K562 (cell line): Measurements from ENCODE around the gene HLA-DOB. TPM values are rescaled to one million over a fixed set of nuclear protein-coding genes. Genes with fewer than 3 reads are reported as not detected.

Experiments
- ATAC-seq: fragments of 200-7000 bp; cut with Tn5 transposase; 3 replicates; pipeline ENCODE4 v1.9.1; 2020; ENCODE audit warnings: moderate library complexity
- BruUV-seq: library from RNA; stranded (reverse); fragments of 400-500 nt; replicated peaks from 2 replicates; lab custom pipeline; 2021; lab: Mats Ljungman, UMichigan
- CTCF ChIA-PET: fragments of 300-600 bp; formaldehyde crosslinking; extraction: SDS; loops from one replicate; lab custom pipeline; 2021; ENCODE audit warnings: low intra/inter-chr PET ratio; lab: Yijun Ruan, JAX
- POLR2A ChIA-PET: fragments of 300-600, 350-650 bp; sonication (Branson Sonifier 250); formaldehyde crosslinking; extraction: SDS; loops from one replicate; lab custom pipeline; 2021; ENCODE audit warnings: antibody characterized with exemption, inconsistent platforms; lab: Yijun Ruan, JAX
- DNase-seq, 4 experiments: peaks; one replicate each; pipeline versions ENCODE4 v3.0.0 to v3.0.0-alpha.2; 2011 to 2018; ENCODE audit warnings: low spot score in 3 of 4, mixed read lengths in 3 of 4; ENCODE audit errors: extremely low read depth in 1 of 4
- FAIRE-seq: peaks from 2 replicates; lab custom pipeline; 2011; peaks lifted over from hg19 to GRCh38; lab: Jason Lieb, UNC
- H2AFZ ChIP-seq: 2 replicates; pipeline ENCODE4 v1.6.0; 2011; ENCODE audit warnings: low read depth, low read length, control low read depth, inconsistent platforms
- H3K27ac ChIP-seq: fragments of 200-600 bp; 3 replicates; pipeline ENCODE4 v1.8.0; 2011; ENCODE audit warnings: low read depth, mild to moderate bottlenecking, control low read depth, inconsistent platforms, low read length, moderate library complexity, mixed read lengths; ENCODE audit errors: extremely low read depth
- H3K27me3 ChIP-seq, 2 experiments: fragments of 300-600 bp in 1 of 2; 2 replicates in 1 of 2; 3 replicates in 1 of 2; pipeline versions ENCODE4 v1.6.0 to v1.8.0; 2011; ENCODE audit warnings: inconsistent platforms in 2 of 2, low read length in 2 of 2, mild to moderate bottlenecking in 1 of 2, mixed read lengths in 1 of 2, moderate library complexity in 1 of 2; ENCODE audit not compliant: control insufficient read depth in 2 of 2, insufficient read depth in 2 of 2
- H3K36me3 ChIP-seq: fragments of 300-600 bp; 3 replicates; pipeline ENCODE4 v1.8.0; 2011; ENCODE audit warnings: mild to moderate bottlenecking, low read length, inconsistent platforms; ENCODE audit not compliant: control insufficient read depth, insufficient read depth
- H3K4me1 ChIP-seq, 2 experiments: fragments of 200-600 bp in 1 of 2; replicated peaks in 1 of 2; 2 replicates in 1 of 2; 3 replicates in 1 of 2; pipeline versions ENCODE4 v1.5.1 to v1.8.0; 2011; ENCODE audit warnings: inconsistent platforms in 2 of 2, low read length in 2 of 2, mild to moderate bottlenecking in 1 of 2, mixed read lengths in 1 of 2, moderate library complexity in 1 of 2; ENCODE audit not compliant: control insufficient read depth in 2 of 2, insufficient read depth in 2 of 2
- H3K4me2 ChIP-seq: 2 replicates; pipeline ENCODE4 v1.6.1; 2011; ENCODE audit warnings: low read length, control low read depth, inconsistent platforms, mixed read lengths; ENCODE audit not compliant: insufficient read depth
- H3K4me3 ChIP-seq: fragments of 200-600 bp; sonication (generic), shearing (Covaris generic); 2 replicates; pipeline ENCODE4 v1.5.1; 2016; ENCODE audit warnings: control low read depth, inconsistent platforms
- H3K79me2 ChIP-seq: fragments of 200-600 bp; 3 replicates; pipeline ENCODE4 v1.8.0; 2011; ENCODE audit warnings: low read length, inconsistent platforms; ENCODE audit not compliant: control insufficient read depth, insufficient read depth
- H3K9ac ChIP-seq, 2 experiments: 2 replicates each; pipeline versions ENCODE4 v1.6.0 to v1.6.1; 2011; ENCODE audit warnings: low read depth in 2 of 2, low read length in 2 of 2, control low read depth in 1 of 2, inconsistent platforms in 1 of 2, mild to moderate bottlenecking in 1 of 2, mixed read lengths in 1 of 2; ENCODE audit not compliant: insufficient read depth in 1 of 2
- H3K9me1 ChIP-seq: one replicate; pipeline ENCODE4 v1.6.0; 2011; ENCODE audit warnings: inconsistent platforms, mild to moderate bottlenecking, low read length, moderate library complexity; ENCODE audit not compliant: control insufficient read depth, insufficient read depth
- H3K9me3 ChIP-seq: replicated peaks from 2 replicates; pipeline ENCODE4 v1.5.1; 2011; ENCODE audit warnings: low read depth, low read length, inconsistent platforms; ENCODE audit not compliant: control insufficient read depth, insufficient read depth
- H4K20me1 ChIP-seq: replicated peaks from 2 replicates; pipeline ENCODE4 v1.6.1; 2011; ENCODE audit warnings: low read length, inconsistent platforms, mixed read lengths; ENCODE audit not compliant: control insufficient read depth, insufficient read depth
- HEY1 ChIP-seq: fragments of 250-450 bp; sonication (Bioruptor Pico); IDR thresholded peaks from 2 replicates; pipeline ENCODE4 v1.5.0; 2020; ENCODE audit warnings: mild to moderate bottlenecking, moderate library complexity, borderline replicate concordance
- KLF13 ChIP-seq: fragments of 450-650 bp; IDR thresholded peaks from 2 replicates; pipeline ENCODE4 v1.6.1; 2016; ENCODE audit warnings: missing genetic modification characterization, low read depth, mild to moderate bottlenecking, missing compliant biosample characterization, moderate library complexity, borderline replicate concordance
- RBM25 ChIP-seq: fragments of 200-400 bp; formaldehyde crosslinking; IDR thresholded peaks from 2 replicates; pipeline ENCODE4 v1.6.1; 2018; ENCODE audit warnings: low read length, low read depth, moderate library complexity; ENCODE audit not compliant: severe bottlenecking
- ZNF239 ChIP-seq: fragments of 250-450 bp; sonication (Bioruptor Pico); IDR thresholded peaks from 2 replicates; pipeline ENCODE4 v1.4.0; 2020; ENCODE audit warnings: mild to moderate bottlenecking
- in situ Hi-C: fragments of 300-500 bp; cut with MboI; formaldehyde crosslinking; loops from 4 replicates; pipeline ENCODE4 v1.15.0; 2018; ENCODE audit warnings: inconsistent platforms, mixed read lengths
- intact Hi-C: fragments of 100-400 bp; cut with micrococcal nuclease; formaldehyde crosslinking; loops from 2 replicates; pipeline ENCODE4 v1.14.2; 2022
- polyA plus RNA-seq, 8 experiments: library from polyadenylated mRNA; depleted of rRNA in 4 of 8; stranded (reverse) in 5 of 8; unstranded in 3 of 8; fragments of >200 nt; fragmentation: Nextera tagmentation in 2 of 8; fragmentation: Illumina TruSeq in 1 of 8; extraction: Ambion mirVana in 2 of 8; extraction: Trizol in 1 of 8; gene quantifications; 2 replicates each; pipeline versions ENCODE4 v1.2.1 to v1.2.3, GENCODE V29; 2011 to 2014; ENCODE audit warnings: inconsistent platforms in 1 of 8, missing spikeins in 1 of 8
- total RNA-seq, 7 experiments: library from RNA; depleted of rRNA in 6 of 7; stranded (reverse); fragments of >200 nt in 6 of 7; fragmentation: Illumina TruSeq in 2 of 7; extraction: Trizol in 2 of 7; gene quantifications; 2 replicates each; pipeline versions ENCODE4 v1.2.1 to v1.2.3, GENCODE V29; 2011 to 2021; ENCODE audit warnings: low replicate concordance in 1 of 7
- TF ChIP-seq, protein P1 (sequence below): fragments of 250-450 bp; sonication (Bioruptor Pico); IDR thresholded peaks from 2 replicates; pipeline ENCODE4 v1.4.0; 2020; ENCODE audit warnings: borderline replicate concordance

Gene HLA-DOB
- total and polyA plus RNA-seq, 9 of the 15 experiments (the other 6 are each of a cell fraction or from before 2014, with no cell fraction given), result 1.2 to 4.0 (median 2.5) TPM

DNA sequence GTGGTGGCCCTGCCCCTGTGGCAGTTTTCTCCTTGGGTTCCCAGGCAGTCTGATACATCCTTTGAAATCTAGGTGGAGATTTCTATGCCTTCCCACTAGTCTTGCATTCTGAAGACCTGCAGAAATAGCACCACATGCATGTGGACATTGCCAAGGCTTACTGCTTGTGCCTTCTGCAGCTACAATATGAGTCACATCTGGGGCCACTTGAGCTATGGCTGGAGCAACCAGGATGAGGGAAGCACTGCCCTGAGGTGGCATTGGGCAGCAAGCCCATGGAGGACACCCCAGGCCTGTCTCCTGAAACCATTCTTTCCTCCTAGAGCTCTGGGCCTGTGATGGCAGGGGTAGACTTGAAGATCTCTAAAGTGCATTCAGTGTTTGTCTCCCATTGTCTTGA, 37.8 kb downstream of the HLA-DOB start:
- no peaks in the 10 kb centered on the region for H3K79me2 ChIP-seq
- no peaks in the 10 kb centered on the region for H3K4me1 ChIP-seq
- no peak for DNase-seq
- H4K20me1 ChIP-seq, result no peaks in the 10 kb centered on the region
- H3K27me3 ChIP-seq, result peaks cover 2 to 5% of the 10 kb centered on the region in 2 experiments; a peak in 2 of 5 replicates
- no peak overlapping the region for H2AFZ ChIP-seq
- H3K4me2 ChIP-seq, result no peak overlapping the region
- no peaks in the 10 kb centered on the region for H3K9me3 ChIP-seq
- no peak overlapping the region for H3K27ac ChIP-seq
- ChIA-PET CTCF (no interaction called here), POLR2A (interaction anchor here (0.5 to 1.2 kb wide), 4 partner anchors 9 to 1047 kb away, joined by 3 to 6 read pairs (median 3); no protein-coding TSS in a partner anchor)
- in situ Hi-C loops, result no loop called here
- no peaks in the 10 kb centered on the region for H3K9me1 ChIP-seq
- no peaks in the 10 kb centered on the region for H3K36me3 ChIP-seq
- TF ChIP-seq ZNF239 (no peak), RBM25 (no peak), KLF13 (no peak), HEY1 (CRISPR knock-in tag) (no peak)
- TF ChIP-seq, protein P1, sequence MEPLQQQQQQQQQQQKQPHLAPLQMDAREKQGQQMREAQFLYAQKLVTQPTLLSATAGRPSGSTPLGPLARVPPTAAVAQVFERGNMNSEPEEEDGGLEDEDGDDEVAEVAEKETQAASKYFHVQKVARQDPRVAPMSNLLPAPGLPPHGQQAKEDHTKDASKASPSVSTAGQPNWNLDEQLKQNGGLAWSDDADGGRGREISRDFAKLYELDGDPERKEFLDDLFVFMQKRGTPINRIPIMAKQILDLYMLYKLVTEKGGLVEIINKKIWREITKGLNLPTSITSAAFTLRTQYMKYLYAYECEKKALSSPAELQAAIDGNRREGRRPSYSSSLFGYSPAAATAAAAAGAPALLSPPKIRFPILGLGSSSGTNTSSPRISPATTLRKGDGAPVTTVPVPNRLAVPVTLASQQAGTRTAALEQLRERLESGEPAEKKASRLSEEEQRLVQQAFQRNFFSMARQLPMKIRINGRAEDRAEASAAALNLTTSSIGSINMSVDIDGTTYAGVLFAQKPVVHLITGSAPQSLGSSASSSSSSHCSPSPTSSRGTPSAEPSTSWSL (CRISPR knock-in tag), result no peak
- FAIRE-seq, result no peak
- intact Hi-C loops, result no loop called here
- no peak for ATAC-seq
- no peak overlapping the region for H3K9ac ChIP-seq
- H3K4me3 ChIP-seq, result no peak overlapping the region
- no TSS peak for BruUV-seq
